GM10847 (cell line): ENCODE data around the gene POGZ.

Experiments used
- POLR2A ChIP-seq: IDR thresholded peaks from 2 replicates; pipeline ENCODE4 v1.6.1; 2011; ENCODE audit not compliant: insufficient read length; ENCODE audit errors: extremely low read depth

The POGZ gene

DNA sequence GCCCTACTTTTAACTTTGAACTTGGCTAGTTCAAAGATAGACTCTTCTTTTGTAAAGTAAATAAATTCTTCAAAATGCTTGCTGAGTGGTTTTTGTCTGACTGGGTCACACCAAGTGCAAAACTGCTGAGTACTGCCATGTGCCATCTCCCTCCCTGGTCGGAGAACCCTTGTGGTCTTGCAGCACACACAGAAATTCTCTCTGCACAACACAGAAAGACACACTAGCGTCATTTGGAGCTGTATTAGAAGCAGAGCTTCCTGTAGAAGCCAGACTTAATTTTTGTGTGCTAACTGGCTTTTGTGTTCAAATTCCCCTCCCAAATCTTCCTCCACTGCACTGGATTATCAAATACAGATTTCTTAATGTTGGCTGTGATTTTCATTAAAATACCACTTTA lies 57.4 kb downstream of the POGZ start:
- no peak for TF ChIP-seq POLR2A

- TF ChIP-seq POLR2A = no peak
These were observed 58.0 kb downstream of the POGZ start for GRCh38 chr1:151401125-151401788.

DNA sequence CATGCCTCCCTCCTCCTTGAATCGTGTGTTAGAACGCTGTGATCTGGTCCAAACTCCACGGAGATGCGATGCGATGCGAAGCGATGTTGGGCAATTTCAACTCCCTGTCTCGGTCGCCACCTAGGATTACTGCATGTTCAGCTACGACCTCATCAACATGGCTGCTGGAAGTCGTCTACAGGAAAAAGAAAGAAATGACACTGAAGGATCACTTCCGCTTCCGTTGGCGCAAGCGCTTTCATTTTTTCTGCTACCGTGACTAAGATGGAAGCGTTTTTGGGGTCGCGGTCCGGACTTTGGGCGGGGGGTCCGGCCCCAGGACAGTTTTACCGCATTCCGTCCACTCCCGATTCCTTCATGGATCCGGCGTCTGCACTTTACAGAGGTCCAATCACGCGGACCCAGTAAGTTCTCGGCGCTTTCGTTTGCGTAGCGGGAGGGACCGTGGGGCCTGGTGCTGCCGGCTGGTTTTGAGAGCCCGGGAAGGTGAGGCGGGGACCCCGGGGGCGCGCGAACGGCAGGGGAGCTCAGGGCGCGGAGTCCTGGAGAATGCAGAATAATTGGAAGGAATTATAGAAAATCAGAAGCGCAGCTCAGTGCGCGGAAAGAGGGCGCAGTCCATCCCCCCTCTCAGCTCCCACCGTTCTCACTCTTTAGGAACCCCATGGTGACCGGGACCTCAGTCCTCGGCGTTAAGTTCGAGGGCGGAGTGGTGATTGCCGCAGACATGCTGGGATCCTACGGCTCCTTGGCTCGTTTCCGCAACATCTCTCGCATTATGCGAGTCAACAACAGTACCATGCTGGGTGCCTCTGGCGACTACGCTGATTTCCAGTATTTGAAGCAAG lies 59.7 kb downstream of the POGZ start, which contains the start of gene PSMB4:
Gene PSMB4 (plus strand): TSS at position 250 of the 848 bp plus-strand sequence. CDS start 15 bp downstream, at position 265.
- TF ChIP-seq POLR2A = peak; percentile 66

DNA sequence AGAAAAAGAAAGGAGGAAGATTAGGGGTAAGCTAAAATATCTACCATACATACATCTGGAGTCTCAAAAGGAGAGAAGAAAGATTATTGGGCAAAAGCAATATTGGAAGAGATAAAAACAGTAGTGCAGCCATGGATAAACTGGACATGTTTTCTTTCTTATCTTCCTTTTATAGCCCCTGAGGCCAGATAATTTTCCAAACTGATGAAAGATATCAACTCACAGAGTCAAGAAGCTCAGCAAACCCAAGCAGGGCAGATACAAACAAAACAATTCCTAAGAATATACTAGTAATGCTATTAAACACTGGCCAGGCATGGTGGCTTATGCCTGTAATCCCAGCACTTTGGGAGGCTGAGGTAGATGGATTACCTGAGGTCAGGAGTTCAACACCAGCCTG lies 65.7 kb downstream of the POGZ start:
- no peak for TF ChIP-seq POLR2A

DNA sequence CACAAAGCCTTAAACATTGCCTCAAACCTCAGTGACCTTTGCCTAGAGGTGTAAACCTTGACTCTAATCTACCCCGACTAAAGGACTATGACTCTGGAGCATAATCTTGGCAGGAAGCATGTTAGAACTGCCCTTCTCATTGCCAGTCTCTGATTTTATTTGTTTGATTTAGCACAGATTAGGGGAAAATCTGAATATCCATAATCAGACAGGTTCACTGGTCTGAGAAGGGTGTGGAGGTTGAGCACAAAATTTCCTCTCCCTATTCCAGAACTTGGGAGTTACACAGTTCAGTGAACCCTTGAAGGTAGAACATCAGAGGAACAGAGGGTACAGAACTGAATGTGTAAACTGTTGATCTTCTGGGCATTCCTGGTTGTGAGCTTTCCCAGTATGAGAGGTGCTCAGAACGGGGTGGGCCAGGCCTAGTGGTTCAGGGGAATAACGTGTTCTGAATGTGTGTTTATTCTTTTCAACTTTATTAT lies 68.2 kb downstream of the POGZ start:
- TF ChIP-seq POLR2A = no peak

DNA sequence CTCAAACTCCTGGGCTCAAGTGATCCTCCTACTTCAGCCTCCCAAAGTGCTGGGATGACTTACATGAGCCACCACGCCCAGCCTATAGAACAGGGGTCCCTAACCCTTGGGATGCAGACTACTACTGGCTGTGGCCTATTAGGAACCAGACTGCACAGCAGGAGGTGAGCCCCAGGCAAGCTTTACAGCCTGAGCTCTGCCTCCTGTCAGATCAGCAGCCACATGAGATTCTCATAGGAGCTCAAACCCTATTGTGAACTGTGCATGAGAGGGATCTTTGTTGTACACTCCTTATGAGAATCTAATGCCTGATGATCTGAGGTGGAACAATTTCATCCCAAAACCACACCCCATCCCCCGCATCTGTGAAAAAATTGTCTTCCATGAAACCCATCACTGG lies 73.3 kb downstream of the POGZ start:
- TF ChIP-seq POLR2A = no peak

- no peak for TF ChIP-seq POLR2A
These were observed 74.7 kb downstream of the POGZ start for GRCh38 chr1:151384584-151384983.

- no peak for TF ChIP-seq POLR2A
These were observed 82.0 kb downstream of the POGZ start for GRCh38 chr1:151377150-151377884.

GRCh38 chr1:151373196-151373595 lies 86.1 kb downstream of the POGZ start:
- no peak for TF ChIP-seq POLR2A

DNA sequence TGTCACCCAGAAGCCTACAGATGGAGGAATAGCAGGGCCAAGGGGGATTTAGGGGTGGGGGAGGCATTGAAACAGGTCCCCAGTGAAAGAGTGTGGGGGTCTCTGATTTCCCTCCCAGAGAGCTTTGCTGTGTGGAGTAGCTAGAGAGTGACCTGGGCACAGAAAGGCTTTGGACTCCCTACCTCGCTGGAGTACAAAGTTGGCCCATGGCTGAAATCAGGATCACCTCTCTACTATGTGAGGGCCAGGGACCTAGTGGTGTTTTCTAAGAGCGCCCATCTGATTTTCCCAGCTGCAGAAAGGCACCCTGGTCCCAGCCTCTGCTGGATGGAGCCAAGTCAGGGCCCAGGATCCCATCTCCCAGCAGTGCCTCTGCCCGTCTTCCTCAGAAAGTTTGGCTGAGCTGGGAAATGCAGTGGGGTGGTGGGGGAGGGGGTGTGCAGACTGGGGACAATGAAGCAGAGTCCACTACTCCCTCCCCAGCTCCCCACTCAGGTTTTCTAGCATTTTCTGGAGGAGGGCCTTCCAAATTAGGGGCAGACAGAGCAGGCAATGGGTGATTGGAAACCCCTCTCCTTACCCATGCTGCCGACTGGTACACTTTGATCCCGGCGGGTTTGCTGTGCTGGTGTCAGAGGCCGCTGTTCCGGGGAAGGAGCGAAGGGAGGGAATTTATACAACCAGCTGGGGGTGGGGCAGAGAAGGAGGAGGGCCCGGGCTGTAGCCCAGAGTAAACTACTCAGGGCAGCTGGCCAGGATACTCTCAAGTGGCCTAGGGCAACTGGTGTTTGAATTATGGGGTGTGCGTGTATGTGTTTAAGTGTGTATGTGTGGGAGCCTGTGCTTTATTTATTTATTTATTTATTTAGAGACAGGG lies 87.0 kb downstream of the POGZ start, which contains the start of gene SELENBP1:
Gene SELENBP1 (minus strand): TSS at position 648 of the 877 bp plus-strand sequence. CDS start 64 bp downstream, at position 584.
- TF ChIP-seq POLR2A = no peak

GRCh38 chr1:151371370-151372057 lies 87.8 kb downstream of the POGZ start:
- TF ChIP-seq POLR2A = no peak

- no peak for TF ChIP-seq POLR2A
These were observed 88.9 kb downstream of the POGZ start for GRCh38 chr1:151370211-151370911.

DNA sequence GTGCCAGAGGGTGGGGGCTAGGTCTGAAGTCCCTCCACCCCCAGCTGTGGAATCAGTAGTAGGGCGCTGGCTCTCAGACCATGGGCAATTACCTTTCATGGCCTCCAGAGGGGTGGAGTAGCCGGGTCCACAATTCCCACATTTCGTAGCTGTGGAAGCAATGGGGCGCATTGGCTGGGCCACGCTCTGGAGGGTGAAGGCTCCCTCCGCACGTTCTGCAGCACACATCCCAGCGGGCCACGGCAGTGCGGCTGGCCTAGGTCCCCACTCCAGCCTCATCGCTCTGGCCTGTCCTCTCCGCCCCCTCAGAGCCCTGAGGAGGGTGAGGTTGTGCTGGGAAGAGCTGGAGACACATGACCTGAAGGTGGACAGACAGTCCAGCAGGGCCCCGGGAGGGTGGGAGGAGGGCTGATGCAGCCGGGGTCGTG lies 89.7 kb downstream of the POGZ start:
- TF ChIP-seq POLR2A = no peak
